ENCODE measurements around the gene CAPN10. TPM values are rescaled to one million over a fixed set of nuclear protein-coding genes. Genes with fewer than 3 reads are reported as not detected.

The CAPN10 gene
- total RNA-seq, 4 donors from 2014 or later: 9.9 to 23.3 (median 13.7) TPM

DNA sequence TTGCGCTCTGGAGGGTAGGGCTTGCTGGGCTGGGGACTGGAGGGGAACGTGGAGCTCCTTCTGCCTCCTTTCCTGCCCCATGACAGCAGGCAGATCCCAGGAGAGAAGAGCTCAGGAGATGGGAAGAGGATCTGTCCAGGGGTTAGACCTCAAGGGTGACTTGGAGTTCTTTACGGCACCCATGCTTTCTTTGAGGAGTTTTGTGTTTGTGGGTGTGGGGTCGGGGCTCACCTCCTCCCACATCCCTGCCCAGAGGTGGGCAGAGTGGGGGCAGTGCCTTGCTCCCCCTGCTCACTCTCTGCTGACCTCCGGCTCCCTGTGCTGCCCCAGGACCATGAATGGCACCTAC, 43.1 kb downstream of the CAPN10 start:
- WGBS, 2 donors: 80% methylated on average over 2 of the region's 5 CpGs; no CpG with 5 or more reads in 1 of the 2 donors
- Histone ChIP-seq H3K4me1 (peaks cover 0 to 18% (median 9%) of the 10 kb centered on the region in 3 donors), H3K9me3 (peaks cover 0 to 16% (median 7%) of the 10 kb centered on the region in 3 donors), H3K27me3 (peaks cover 0 to 5% (median 0%) of the 10 kb centered on the region in 4 donors), H3K36me3 (no peaks in the 10 kb centered on the region), H3K27ac (no peak overlapping the region), H3K4me3 (no peak overlapping the region)
- DNase-seq: no peak
- intact Hi-C loops (cut with DNase I): no loop called here
- TF ChIP-seq POLR2A (IDR thresholded peaks at IDR 0.05): no peak
- TF ChIP-seq, protein P1, sequence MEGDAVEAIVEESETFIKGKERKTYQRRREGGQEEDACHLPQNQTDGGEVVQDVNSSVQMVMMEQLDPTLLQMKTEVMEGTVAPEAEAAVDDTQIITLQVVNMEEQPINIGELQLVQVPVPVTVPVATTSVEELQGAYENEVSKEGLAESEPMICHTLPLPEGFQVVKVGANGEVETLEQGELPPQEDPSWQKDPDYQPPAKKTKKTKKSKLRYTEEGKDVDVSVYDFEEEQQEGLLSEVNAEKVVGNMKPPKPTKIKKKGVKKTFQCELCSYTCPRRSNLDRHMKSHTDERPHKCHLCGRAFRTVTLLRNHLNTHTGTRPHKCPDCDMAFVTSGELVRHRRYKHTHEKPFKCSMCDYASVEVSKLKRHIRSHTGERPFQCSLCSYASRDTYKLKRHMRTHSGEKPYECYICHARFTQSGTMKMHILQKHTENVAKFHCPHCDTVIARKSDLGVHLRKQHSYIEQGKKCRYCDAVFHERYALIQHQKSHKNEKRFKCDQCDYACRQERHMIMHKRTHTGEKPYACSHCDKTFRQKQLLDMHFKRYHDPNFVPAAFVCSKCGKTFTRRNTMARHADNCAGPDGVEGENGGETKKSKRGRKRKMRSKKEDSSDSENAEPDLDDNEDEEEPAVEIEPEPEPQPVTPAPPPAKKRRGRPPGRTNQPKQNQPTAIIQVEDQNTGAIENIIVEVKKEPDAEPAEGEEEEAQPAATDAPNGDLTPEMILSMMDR (IDR thresholded peaks at IDR 0.05): no peak

DNA sequence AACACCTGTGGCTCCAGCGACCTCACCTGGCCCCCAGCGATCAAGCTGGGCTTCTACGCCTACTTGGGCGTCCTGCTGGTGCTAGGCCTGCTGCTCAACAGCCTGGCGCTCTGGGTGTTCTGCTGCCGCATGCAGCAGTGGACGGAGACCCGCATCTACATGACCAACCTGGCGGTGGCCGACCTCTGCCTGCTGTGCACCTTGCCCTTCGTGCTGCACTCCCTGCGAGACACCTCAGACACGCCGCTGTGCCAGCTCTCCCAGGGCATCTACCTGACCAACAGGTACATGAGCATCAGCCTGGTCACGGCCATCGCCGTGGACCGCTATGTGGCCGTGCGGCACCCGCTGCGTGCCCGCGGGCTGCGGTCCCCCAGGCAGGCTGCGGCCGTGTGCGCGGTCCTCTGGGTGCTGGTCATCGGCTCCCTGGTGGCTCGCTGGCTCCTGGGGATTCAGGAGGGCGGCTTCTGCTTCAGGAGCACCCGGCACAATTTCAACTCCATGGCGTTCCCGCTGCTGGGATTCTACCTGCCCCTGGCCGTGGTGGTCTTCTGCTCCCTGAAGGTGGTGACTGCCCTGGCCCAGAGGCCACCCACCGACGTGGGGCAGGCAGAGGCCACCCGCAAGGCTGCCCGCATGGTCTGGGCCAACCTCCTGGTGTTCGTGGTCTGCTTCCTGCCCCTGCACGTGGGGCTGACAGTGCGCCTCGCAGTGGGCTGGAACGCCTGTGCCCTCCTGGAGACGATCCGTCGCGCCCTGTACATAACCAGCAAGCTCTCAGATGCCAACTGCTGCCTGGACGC, 43.6 kb downstream of the CAPN10 start:
- H3K9me3 ChIP-seq: peaks cover 0 to 22% (median 7%) of the 10 kb centered on the region in 3 donors
- H3K4me3 ChIP-seq: no peak overlapping the region
- no peak overlapping the region for H3K27ac ChIP-seq
- H3K36me3 ChIP-seq: no peaks in the 10 kb centered on the region
- TF ChIP-seq, protein P1 (IDR thresholded peaks at IDR 0.05): no peak
- TF ChIP-seq POLR2A (IDR thresholded peaks at IDR 0.05): no peak
- H3K4me1 ChIP-seq: peaks cover 0 to 12% (median 4%) of the 10 kb centered on the region in 3 donors
- peaks cover 0 to 6% (median 0%) of the 10 kb centered on the region in 4 donors for H3K27me3 ChIP-seq
- 85 to 95% methylated on average over 9 to 16 of the region's 50 CpGs for WGBS, 2 donors
- no peak for DNase-seq
- intact Hi-C loops (cut with DNase I): no loop called here

DNA sequence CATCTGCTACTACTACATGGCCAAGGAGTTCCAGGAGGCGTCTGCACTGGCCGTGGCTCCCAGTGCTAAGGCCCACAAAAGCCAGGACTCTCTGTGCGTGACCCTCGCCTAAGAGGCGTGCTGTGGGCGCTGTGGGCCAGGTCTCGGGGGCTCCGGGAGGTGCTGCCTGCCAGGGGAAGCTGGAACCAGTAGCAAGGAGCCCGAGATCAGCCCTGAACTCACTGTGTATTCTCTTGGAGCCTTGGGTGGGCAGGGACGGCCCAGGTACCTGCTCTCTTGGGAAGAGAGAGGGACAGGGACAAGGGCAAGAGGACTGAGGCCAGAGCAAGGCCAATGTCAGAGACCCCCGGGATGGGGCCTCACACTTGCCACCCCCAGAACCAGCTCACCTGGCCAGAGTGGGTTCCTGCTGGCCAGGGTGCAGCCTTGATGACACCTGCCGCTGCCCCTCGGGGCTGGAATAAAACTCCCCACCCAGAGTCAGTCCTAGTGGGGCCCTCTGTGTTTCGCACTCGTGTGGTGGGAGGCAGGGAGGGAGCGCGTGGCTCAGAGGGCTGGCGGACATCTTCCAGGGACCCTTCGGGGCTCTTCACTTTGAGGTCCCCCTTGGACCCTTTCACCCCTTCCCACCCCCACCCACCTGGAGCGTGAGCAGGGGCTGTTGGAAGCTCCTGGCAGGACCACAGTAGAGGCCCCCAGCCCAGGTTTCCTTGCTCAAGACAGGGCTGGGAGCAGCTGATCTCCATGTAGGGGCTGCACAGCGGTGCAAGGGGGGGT, 44.4 kb downstream of the CAPN10 start:
- Histone ChIP-seq H3K27me3 (peaks cover 0 to 8% (median 0%) of the 10 kb centered on the region in 4 donors), H3K4me3 (no peak overlapping the region), H3K9me3 (peaks cover 0 to 25% (median 7%) of the 10 kb centered on the region in 3 donors), H3K27ac (no peak overlapping the region), H3K36me3 (no peaks in the 10 kb centered on the region), H3K4me1 (peaks cover 0 to 8% (median 0%) of the 10 kb centered on the region in 3 donors)
- WGBS, 2 donors: 97% methylated on average over 7 of the region's 21 CpGs; no CpG with 5 or more reads in 1 of the 2 donors
- DNase-seq: no peak
- intact Hi-C loops (cut with DNase I): no loop called here
- TF ChIP-seq POLR2A (IDR thresholded peaks at IDR 0.05): no peak
- TF ChIP-seq, protein P1 (IDR thresholded peaks at IDR 0.05): no peak

DNA sequence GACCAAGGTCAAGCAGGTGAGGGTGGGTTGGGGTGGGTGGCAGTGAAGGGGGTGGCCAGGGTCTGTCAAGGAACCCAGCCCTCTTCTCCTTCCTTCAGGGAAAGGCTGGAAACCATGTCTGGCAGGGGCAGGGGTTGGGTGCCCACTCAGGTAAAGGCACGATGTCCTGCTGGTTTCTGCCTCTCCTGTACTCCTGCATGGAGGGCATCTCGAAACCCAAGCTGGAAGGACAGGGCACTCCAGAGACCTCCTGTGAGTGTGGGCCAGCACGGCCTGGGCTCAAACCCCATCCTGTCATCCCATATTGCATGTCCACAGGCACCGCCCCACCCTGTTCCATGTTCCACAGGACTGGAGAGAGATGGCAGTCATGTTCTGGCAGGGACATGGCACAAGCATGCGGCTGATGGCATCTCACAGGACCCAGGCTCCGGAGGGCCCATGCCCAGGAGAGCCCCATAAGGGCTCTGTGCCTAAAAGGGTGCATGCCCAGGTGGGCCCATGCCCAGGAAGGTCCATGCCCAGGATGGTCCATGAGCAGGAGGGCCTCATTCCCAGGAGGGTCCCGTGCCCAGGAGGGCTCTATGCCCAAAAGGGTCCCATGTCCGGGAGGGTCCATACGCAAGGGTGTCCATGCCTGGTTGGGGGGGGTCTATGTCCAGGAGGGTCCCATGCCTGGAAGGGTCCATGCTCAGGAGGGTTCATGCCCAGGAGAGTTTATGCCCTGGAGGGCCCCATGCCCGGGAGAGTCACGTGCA, 45.2 kb downstream of the CAPN10 start:
- intact Hi-C loops (cut with DNase I): no loop called here
- DNase-seq: no peak
- TF ChIP-seq, protein P1 (IDR thresholded peaks at IDR 0.05): no peak
- no peak for TF ChIP-seq POLR2A (IDR thresholded peaks at IDR 0.05)
- 69 to 100% methylated on average over 2 to 5 of the region's 11 CpGs for WGBS, 2 donors
- no peak overlapping the region for H3K4me3 ChIP-seq
- peaks cover 0 to 25% (median 7%) of the 10 kb centered on the region in 3 donors for H3K9me3 ChIP-seq
- no peaks in the 10 kb centered on the region for H3K36me3 ChIP-seq
- peaks cover 0 to 8% (median 0%) of the 10 kb centered on the region in 4 donors for H3K27me3 ChIP-seq
- peaks cover 0 to 4% (median 0%) of the 10 kb centered on the region in 3 donors for H3K4me1 ChIP-seq
- no peak overlapping the region for H3K27ac ChIP-seq
